OCI-LY3 (cell line): ENCODE data around the gene GRAMD4.

Experiments used
- EZH2phosphoT487 ChIP-seq: fragments of 200-600 bp; shearing (Covaris generic); IDR thresholded peaks from 2 replicates; pipeline ENCODE4 v1.6.1; 2018; ENCODE audit warnings: antibody characterized with exemption, mixed run types, low read depth
- TF ChIP-seq, protein P1 (sequence below): fragments of 200-600, 300-600 bp; sonication (generic); IDR thresholded peaks from 2 replicates; pipeline ENCODE4 v1.5.1; 2014; ENCODE audit warnings: antibody characterized with exemption, low read length, low read depth

DNA sequence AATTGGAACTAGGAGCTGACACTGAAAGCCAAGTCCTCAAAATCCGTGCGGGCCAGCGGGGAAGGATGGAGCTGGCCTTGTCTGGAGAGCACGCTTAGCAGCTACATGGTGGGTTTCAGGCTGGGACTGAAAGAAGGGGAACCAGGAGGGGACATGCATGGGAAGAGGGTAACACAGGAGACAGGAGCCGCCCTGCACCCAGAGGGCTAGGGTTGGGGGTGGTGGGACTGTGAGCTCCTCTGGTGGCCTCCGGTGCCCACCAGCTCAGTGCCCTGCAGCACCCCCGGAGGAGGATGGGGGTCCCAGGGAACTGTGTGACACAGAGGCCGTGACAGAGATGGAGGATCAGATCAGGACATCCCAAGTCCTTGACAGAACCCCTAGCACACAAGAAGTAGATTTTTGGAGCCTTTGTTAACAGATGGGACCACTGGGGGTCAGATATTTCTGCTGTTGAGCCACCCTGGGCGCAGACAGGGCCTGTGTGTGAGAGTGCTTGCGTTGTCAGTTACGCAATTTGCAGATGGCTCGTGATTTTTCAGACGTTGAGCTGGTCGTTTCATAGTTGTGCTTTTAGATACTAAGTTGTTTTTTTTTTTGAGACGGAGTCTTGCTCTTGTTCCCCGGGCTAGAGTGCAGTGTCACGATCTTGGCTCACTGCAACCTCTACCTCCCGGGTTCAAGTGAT, 21.3 kb upstream of the GRAMD4 start:
- TF ChIP-seq, protein P1, sequence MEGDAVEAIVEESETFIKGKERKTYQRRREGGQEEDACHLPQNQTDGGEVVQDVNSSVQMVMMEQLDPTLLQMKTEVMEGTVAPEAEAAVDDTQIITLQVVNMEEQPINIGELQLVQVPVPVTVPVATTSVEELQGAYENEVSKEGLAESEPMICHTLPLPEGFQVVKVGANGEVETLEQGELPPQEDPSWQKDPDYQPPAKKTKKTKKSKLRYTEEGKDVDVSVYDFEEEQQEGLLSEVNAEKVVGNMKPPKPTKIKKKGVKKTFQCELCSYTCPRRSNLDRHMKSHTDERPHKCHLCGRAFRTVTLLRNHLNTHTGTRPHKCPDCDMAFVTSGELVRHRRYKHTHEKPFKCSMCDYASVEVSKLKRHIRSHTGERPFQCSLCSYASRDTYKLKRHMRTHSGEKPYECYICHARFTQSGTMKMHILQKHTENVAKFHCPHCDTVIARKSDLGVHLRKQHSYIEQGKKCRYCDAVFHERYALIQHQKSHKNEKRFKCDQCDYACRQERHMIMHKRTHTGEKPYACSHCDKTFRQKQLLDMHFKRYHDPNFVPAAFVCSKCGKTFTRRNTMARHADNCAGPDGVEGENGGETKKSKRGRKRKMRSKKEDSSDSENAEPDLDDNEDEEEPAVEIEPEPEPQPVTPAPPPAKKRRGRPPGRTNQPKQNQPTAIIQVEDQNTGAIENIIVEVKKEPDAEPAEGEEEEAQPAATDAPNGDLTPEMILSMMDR, result no peak
- no peak for TF ChIP-seq EZH2phosphoT487
